T-helper 1 cell (primary cell): ENCODE results near the gene HRCT1.
"Not testable (repeated sequence)": the region's sequence is repeated elsewhere in the genome, so short reads cannot be mapped to it uniquely, and the experiment has no call there.

Experiments used
- DNase-seq, 5 donors: peaks; one replicate each; pipeline ENCODE4 v3.0.0-alpha.2; 2012 to 2020

Gene HRCT1

GRCh38 chr9:35897376-35898099, 8.5 kb upstream of the HRCT1 start:
- DNase-seq: not testable (repeated sequence)

GRCh38 chr9:35898337-35898736, 7.7 kb upstream of the HRCT1 start:
- DNase-seq: no peak

GRCh38 chr9:35899021-35899420, 7.0 kb upstream of the HRCT1 start:
- DNase-seq: no peak

DNA sequence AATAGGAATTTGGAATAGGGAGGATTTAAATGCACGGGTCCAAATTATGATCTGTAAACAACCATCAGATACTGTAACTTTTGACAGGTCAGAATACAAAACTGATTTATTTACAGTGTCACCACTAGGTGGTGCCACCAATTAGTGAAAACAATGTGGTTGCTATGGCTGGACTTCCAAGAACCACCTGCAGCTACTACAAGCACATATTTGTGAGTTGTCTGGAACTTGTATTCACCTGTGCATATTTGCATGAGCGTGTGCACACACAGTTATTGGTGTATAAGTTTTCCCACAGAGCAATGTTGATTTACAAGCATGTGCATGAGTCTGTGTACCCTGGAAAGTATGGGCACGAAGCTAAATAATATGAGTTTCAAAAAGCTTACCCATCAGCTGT, 3.0 kb upstream of the HRCT1 start:
- DNase-seq: peak in 3 of 5 donors; percentile 20 to 55 (median 39)

GRCh38 chr9:35904338-35904737, 1.7 kb upstream of the HRCT1 start:
- no peak for DNase-seq

- no peak for DNase-seq
These were observed 786 bp upstream of the HRCT1 start for GRCh38 chr9:35905051-35905781.

DNA sequence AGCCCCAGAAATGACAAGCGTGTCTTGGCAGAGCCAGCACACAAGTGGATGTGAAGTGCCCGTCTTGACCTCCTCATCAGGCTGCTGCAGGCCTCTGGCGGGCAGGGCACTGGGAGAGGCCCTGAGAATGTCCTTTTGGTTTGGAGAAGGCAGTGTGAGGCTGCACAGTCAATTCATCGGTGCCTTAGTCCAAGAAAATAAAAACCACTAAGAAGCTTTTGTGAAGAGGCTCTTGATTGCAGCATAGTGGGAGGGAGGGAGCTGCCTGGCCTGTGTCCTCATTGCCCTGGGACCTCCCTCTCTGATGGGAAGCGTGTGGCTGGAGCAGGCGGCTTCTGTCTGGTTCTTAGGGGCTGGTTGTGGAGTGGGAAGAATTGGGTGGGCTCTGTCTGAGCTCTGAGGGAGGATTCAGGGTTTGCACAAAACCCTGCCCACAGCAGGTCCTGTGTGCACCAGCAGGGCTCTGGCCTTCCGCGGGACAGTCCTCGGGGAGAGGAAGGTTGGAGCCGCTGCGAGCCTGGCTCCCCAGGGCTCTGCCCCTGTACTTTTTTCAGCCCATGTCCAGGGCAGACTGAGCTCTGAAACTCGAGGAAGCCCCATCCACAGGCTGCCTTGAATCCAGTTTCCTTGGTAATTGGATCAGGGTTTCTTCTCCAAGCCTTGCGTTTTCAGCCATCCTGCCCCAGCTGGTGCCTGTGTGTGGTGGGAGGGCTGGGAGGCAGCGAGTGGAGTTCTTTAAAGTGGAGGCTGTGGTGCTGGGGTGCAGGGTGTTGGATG, 1.1 kb downstream of the HRCT1 start:
- no peak for DNase-seq

DNA sequence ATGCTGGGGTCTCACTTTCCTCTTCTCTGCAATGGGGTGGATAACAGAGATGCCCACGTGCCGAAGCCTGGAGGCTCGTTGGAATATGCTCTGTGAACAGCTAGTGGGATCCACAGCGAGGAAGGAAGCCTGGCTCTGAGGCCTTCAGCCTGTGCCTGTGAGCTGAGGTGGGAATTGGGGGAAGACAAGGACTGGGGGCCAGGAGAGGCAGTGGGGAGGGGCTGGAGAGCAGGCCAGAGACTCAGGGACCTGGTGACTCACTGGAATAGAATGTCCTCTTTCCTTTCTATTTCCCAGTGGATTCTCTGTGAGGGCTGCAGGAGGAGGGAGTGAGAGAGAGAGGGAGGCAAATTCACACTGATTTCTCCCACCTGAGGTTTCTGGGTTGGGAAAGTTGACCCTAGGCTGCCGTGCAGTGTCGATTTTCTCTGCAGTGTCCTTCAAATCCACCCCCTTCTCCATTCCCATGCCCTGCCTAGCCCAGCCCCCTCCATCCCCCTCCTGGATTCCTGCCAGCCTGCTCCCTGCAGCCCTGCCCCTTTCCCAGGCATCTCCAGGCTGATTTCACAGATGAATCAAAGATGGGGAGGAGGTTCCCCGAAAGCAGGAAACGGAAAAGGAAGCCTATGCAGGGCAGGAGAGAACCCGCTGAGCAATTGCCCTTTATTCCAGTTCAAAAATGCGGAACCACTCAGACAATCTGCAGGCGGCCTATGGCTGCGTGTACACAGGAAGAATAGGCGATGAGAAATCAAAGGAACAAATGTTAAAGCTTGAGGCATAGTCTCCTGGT, 1.9 kb downstream of the HRCT1 start:
- DNase-seq: no peak

DNA sequence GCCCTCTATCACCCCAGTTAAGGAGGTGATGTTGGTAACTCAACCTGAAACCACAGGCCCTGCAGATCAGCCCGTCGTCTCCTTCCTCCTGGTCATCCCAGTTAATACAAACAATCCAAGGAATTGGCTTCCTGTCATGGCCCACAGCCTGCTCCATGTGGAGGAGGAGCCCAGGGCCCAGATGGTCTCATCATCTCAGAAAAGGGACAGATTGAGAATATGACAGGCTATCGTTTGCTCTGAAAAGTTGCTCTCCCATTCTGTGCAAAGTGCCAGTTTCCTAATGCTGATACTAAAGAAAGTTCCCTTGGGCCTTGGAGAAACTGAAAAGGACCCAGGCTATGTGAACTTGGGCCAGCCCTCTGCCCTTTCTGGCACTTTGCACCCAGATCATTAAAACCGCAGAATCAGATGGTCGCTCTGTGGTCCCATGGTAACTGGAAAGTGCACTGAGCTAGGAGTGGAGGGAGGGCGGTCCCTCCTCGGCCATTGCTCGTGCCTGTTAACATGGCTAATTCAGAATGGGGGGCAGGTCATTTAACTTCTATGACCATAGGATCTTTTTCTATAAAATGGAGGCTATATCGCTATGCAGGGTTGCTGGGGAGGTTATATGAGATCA, 2.6 kb downstream of the HRCT1 start:
- DNase-seq: no peak

DNA sequence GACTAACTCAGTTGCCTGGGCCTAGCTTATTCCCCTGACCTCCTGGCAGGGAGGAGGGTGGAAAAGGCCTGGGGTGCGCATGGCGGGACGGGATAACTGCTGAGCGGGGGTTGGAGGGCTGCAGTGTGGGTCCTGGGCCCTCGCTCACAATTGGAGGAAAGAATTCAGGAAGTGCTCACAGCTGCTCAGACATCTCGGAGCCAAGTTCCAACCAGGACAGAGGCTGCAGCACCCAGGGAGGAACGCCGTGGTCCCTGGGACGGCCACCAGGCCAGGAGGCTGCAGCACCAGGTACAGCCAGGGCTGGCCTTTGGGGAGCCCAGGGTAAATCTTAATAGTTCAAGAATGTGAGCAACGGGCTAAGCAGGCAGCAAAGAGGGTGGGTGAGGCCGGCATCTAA, 3.3 kb downstream of the HRCT1 start, which contains the start of gene SPAAR:
Gene SPAAR, plus strand, starts transcription at position 217 of the 400 bp plus-strand sequence. CDS start 974 bp downstream, outside the sequence.
- DNase-seq: no peak

- no peak for DNase-seq
These were observed 3.9 kb downstream of the HRCT1 start for GRCh38 chr9:35909687-35910612.

DNA sequence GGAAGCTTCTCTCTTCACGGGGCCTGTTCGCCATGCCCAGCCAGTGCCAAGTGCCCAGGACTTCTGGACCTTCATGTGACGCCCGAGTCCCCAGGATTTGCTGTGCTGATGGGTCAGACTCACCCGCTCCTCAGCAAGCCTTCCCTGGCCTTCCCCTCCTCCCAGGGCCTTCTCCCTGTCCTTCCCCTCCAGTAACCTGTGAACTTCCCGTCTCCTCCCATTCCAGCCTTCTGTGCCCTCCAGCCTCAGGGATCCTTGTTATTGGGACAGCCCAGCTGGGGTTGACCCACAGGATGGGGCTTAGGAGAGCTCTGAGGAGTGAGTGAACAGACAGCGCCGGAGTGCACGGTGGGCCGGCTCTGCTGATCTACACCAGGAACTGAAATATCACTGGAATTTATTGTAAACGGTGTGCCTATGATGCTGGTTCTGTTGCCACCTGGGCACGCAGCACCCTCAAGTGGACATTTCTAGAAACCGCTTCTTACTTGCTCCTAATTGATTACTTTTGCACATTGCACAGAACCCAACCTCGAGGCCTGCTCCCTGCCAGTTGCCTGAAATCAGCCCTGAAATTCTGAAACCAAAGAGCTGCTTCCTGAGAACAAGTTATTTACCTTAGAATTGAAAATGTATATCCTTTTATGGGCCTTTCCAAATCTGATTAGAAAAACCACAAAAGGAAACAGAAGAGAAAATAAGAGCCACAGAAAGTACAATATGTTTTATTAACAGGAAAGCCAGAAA, 4.8 kb downstream of the HRCT1 start:
- DNase-seq: peak in 3 of 5 donors; percentile 23 to 66 (median 34)

- DNase-seq: no peak
These were observed 5.7 kb downstream of the HRCT1 start for GRCh38 chr9:35911690-35912089.

DNA sequence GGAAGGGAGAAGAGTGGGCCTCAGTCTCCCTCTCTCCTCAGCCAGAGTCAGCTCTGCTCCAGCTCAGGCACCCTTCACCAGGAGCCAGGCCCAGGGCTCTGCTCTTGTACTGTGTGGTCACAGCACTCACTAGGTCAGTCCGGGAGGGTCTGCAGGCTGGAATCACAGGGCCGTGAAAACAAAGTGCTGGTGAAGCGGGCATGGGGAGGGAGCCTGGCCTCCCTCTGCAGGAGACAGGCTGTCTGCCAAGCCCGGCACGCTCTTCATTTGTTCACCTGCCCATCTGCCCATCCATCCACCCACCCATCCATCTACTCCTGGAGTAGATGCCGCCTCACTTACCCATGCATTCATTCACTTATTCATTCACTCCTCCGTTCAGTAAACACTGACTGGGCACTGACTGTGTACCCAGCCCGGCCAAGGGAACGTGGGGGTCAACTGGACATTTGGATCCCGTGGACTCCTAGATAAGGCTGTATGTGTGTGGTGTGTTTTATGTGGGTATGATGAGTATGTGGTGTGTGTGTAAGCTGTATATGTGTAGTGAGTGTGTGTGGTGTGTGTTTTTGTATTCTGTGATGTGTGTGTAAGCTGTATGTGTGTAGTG, 6.9 kb downstream of the HRCT1 start:
- no peak for DNase-seq

- not testable (repeated sequence) for DNase-seq
These were observed 7.4 kb downstream of the HRCT1 start for GRCh38 chr9:35913429-35913828.

GRCh38 chr9:35914301-35914807, 8.4 kb downstream of the HRCT1 start:
- DNase-seq: peak in 1 of 5 donors; percentile 23

- no peak for DNase-seq
These were observed 9.8 kb downstream of the HRCT1 start for GRCh38 chr9:35915681-35916294.

DNA sequence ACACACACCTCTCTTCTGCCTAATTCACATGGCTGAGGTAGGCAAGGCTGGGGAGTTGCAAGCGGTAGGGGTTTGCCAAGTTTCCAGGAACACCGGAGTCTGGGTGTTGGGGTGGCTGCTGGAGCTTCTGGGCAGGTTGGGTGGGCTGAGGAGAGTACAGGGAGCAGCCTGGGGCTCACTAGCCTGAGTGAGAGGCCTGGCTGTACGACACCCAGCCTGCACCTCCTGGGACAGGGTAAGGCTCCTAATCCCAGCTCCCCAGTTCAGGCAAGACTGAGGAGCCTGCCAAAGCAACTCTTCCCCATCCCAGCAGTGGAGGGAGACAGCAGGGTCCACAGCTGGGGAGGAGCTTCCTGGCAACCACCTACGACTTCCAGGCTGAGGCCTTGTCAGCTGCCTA, 11.3 kb downstream of the HRCT1 start:
- DNase-seq: no peak

DNA sequence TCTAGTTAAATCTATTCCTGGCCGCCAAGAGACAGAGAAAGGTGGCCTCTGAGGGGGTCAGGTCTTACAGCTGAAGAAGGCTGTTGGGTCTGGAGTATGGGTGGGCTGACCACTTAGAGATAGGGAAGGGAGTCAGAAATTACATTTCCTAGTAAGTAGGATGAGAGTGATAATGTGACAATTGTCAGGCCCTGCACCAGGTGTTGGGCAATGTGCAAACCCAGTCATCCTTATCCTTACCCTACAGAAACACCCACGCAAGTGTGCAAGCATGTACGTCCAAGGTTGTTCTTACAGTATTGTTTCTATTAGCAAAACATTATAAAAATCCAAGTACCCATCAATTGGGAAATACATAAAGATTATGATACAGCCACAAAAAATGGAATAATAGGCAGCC, 12.8 kb downstream of the HRCT1 start:
- no peak for DNase-seq
